Measurements from ENCODE around the gene GPR68.
"Not testable (repeated sequence)": the region's sequence is repeated elsewhere in the genome, so short reads cannot be mapped to it uniquely, and the experiment has no call there.

GPR68 gene

GRCh38 chr14:91272341-91273272, 28.1 kb upstream of the GPR68 start:
- DNase-seq, result no peak

GRCh38 chr14:91271639-91272038, 27.1 kb upstream of the GPR68 start:
- no peak for DNase-seq

DNA sequence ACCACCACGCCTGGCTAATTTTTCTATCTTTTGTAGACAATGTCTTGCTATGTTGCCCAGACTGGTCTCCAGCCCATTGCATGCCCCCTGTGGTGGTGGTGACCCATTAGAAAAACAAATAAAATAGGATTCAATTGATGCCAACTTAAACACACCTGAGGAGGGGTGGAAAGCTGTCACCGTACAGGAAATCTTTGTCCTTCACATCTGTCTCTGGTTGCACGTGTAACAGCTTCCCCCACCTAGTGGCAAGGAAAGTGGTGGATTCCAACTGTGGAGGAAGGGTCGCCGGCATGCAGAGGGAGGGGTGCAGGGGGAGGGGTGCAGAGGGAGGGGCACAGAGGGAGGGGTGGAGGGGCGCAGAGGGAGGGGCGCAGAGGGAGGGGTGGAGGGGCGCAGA, 26.1 kb upstream of the GPR68 start:
- no peak for DNase-seq

DNA sequence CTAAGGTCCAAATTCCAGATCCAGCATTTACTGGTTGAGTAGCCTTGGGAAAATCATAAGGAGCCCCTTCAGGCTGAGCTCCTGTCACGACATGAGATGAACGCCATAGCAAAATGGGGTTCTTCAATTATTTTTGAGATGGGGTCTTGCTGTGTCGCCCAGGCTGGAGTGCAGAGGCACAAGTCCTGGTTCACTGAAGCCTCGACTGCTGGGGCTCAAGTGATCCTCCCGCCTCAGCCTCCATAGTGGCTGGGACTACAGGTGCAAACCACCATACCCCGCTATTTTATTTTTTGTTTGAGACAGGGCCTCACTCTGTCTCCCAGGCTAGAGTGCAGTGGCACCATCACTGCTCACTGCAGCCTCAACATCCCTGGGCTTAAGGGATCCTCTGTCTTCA, 25.7 kb upstream of the GPR68 start:
- DNase-seq, result no peak

- no peak for DNase-seq
These were observed 24.8 kb upstream of the GPR68 start for GRCh38 chr14:91269076-91269991.

GRCh38 chr14:91267965-91268437, 23.5 kb upstream of the GPR68 start:
- DNase-seq, result no peak

DNA sequence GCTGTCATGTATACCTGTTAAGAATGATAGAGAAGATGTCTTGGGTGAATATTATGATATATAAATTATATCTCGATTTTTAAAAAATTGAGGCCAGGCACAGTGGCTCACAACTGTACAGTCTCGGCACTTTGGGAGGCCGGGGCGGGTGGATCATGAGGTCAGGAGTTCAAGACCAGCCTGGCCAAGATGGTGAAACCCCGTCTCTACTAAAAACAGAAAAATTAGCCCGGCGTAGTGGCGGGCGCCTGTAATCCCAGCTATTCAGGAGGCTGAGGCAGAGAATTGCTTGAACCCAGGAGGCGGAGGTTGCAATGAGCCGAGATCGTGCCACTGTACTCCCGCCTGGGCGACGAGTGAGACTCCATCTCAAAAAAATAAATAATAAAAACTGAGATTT, 21.8 kb upstream of the GPR68 start:
- not testable (repeated sequence) for DNase-seq

- no peak for DNase-seq
These were observed 20.9 kb upstream of the GPR68 start for GRCh38 chr14:91265404-91265803.

GRCh38 chr14:91264151-91265150, 19.9 kb upstream of the GPR68 start:
- DNase-seq, result no peak

DNA sequence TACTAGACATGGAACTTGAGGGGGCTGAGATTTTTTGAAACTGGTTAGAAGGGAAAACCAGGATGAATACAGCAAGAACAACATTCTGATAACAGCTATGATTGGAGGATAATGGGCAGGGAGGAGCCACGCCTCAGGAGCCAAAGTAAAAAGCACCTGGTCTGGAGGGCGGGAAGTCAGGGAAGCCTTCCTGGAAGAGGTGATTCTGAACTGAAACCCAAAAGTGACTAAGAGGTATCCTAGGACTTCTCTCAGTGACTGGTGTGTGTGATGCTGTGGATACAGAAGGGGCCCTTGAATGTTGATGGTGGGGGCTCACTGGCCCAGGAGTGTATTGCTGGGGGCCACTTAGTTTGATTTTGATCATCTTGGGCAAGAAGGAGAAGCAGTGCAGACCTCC, 18.8 kb upstream of the GPR68 start:
- no peak for DNase-seq

GRCh38 chr14:91261986-91262549, 17.6 kb upstream of the GPR68 start:
- DNase-seq, result no peak

DNA sequence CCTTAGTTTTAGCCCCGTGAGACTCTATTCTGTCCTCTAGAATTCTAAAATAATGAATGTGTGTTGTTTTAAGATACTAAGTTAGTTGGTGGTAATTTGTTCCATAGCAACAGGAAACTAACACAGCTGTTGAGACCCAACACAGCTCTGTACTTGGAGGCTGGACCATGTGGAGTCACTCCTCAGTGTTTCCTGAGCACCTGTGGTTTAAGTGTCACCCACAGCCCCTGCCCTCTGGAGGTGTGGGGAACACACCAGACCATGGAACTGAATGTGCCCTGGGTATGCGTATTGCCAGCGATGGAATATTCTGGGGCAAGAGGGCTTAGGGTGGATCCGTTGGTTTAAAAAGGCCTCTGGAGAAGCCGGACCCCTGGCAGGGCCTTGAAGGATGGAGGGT, 16.6 kb upstream of the GPR68 start:
- no peak for DNase-seq

DNA sequence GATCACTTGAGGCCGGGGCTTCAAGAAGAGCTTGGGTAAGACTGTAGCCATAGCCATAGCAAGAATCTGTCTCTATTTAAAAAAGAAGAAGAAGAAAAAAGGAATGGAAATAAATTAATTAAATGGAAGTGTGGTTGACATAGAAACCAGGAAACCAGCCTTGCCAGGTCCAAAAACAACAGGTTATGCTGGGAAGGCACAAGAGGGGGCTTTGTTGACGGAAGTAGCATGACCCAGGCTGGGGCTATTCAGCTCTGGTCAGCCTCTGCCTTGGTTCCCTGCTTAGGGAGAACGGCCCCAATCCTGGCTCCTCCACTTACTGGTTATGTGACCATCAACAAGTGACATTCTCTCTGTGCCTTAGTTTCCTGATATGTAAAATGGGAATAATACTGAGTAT, 14.4 kb upstream of the GPR68 start:
- no peak for DNase-seq

GRCh38 chr14:91258011-91258618, 13.6 kb upstream of the GPR68 start:
- no peak for DNase-seq

DNA sequence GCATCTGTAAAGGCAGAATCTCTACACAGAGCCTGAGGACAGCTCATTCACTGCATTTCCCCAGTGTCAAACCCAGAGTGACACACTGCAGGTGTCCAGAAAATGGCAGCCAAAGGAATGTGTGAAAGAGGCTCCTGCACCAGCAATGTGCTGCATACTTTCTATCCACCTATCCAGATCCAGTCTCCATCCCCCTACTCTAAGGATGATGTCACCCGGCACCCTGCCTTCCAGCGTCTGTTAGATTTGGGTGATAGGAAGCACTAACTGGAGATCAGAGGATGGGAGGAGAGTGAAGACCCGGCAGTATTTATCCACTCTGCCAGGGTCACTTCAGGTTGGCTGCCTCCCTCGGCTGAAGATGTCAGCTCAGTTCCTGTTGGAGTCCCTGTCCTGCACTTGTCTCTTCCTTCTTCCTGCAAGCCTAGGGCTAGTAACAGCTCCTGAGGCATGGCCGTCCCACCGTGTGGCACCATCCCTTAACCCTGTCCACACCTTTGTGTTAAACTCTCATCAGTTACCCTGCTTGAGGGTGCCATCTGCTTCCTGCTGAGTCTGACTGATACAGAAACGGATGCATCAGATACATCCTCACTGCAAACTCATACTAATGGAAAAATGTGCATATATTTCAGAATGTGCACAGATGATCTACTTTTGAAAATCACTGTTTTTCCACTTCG, 13.0 kb upstream of the GPR68 start:
- DNase-seq, result no peak

DNA sequence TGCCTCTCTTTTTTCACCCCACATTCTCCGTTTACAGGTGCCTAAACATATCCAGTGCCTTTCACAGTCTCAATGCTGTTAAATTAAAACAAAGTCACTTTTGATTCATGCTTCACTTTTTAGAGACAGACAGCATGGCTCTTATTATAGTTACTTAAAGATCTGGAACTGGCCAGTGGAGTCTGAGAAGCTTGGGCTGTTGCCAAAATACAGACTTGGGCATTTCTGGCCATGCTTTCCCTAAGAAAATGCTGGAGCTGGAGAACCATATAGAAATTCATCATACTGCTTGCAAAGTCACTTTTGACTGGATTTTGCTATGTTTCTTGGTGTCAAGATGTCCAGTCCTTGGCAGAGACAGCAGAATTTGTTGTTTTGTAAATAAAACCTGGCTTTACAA, 12.2 kb upstream of the GPR68 start:
- peak; percentile 76 for DNase-seq

GRCh38 chr14:91255026-91255695, 10.7 kb upstream of the GPR68 start:
- DNase-seq, result no peak

- DNase-seq, result no peak
These were observed 10.0 kb upstream of the GPR68 start for GRCh38 chr14:91254461-91254860.

- DNase-seq, result no peak
These were observed 9.4 kb upstream of the GPR68 start for GRCh38 chr14:91253795-91254323.
